ENCODE measurements around the gene CCDC15.

Gene CCDC15

GRCh38 chr11:124983674-124984511 is 29.9 kb downstream of the CCDC15 start:
- TF ChIP-seq CTCF (IDR thresholded peaks at IDR 0.05; ENCODE audit: low read length), result no peak
- no peak for TF ChIP-seq EZH2phosphoT487 (IDR thresholded peaks at IDR 0.05; ENCODE audit: low read length)
- TF ChIP-seq EZH2 (optimal IDR thresholded peaks at IDR 0.05; ENCODE audit: low read depth, low read length), result no peak
- Histone ChIP-seq H4K20me1 (ENCODE audit: insufficient read depth, low read length) (no peaks in the 10 kb centered on the region), H3K4me1 (ENCODE audit: low read length) (no peaks in the 10 kb centered on the region), H3K9ac (ENCODE audit: low read length) (no peak overlapping the region), H3K27me3 (replicated peaks; ENCODE audit: insufficient read depth, low read length) (no peaks in the 10 kb centered on the region), H3K9me2 (replicated peaks; ENCODE audit: insufficient read depth, low read length) (no peaks in the 10 kb centered on the region), H3K4me3 (ENCODE audit: low read length) (no peak overlapping the region), H3K27ac (ENCODE audit: low read length) (no peak overlapping the region), H3K79me2 (ENCODE audit: low read length) (no peaks in the 10 kb centered on the region), H3K4me2 (ENCODE audit: low read depth, low read length) (no peak overlapping the region), H3K9me3 (replicated peaks; ENCODE audit: insufficient read depth, low read length) (no peaks in the 10 kb centered on the region), H2AFZ (ENCODE audit: low read length) (no peak overlapping the region), H3F3A (ENCODE audit: insufficient read depth, low read length) (no peaks in the 10 kb centered on the region), H3K36me3 (replicated peaks; ENCODE audit: insufficient read depth, low read length) (no peaks in the 10 kb centered on the region)
- DNase-seq, result no peak

GRCh38 chr11:124984512-124984854 is 30.5 kb downstream of the CCDC15 start:
- Histone ChIP-seq H3K9me3 (replicated peaks; ENCODE audit: insufficient read depth, low read length) (no peaks in the 10 kb centered on the region), H3K27ac (ENCODE audit: low read length) (no peak overlapping the region), H3K79me2 (ENCODE audit: low read length) (no peaks in the 10 kb centered on the region), H3K27me3 (replicated peaks; ENCODE audit: insufficient read depth, low read length) (no peaks in the 10 kb centered on the region), H3K36me3 (replicated peaks; ENCODE audit: insufficient read depth, low read length) (no peaks in the 10 kb centered on the region), H3K9me2 (replicated peaks; ENCODE audit: insufficient read depth, low read length) (no peaks in the 10 kb centered on the region), H3K9ac (ENCODE audit: low read length) (no peak overlapping the region), H3K4me2 (ENCODE audit: low read depth, low read length) (no peak overlapping the region), H2AFZ (ENCODE audit: low read length) (no peak overlapping the region), H3K4me1 (ENCODE audit: low read length) (no peaks in the 10 kb centered on the region), H3K4me3 (ENCODE audit: low read length) (no peak overlapping the region), H3F3A (ENCODE audit: insufficient read depth, low read length) (no peaks in the 10 kb centered on the region), H4K20me1 (ENCODE audit: insufficient read depth, low read length) (no peaks in the 10 kb centered on the region)
- TF ChIP-seq EZH2 (optimal IDR thresholded peaks at IDR 0.05; ENCODE audit: low read depth, low read length), result no peak
- no peak for TF ChIP-seq EZH2phosphoT487 (IDR thresholded peaks at IDR 0.05; ENCODE audit: low read length)
- no peak for TF ChIP-seq CTCF (IDR thresholded peaks at IDR 0.05; ENCODE audit: low read length)
- DNase-seq, result no peak

GRCh38 chr11:124987096-124987495 is 33.1 kb downstream of the CCDC15 start:
- TF ChIP-seq EZH2phosphoT487 (IDR thresholded peaks at IDR 0.05; ENCODE audit: low read length) (no peak), CTCF (IDR thresholded peaks at IDR 0.05; ENCODE audit: low read length) (no peak), EZH2 (optimal IDR thresholded peaks at IDR 0.05; ENCODE audit: low read depth, low read length) (no peak)
- no peak for DNase-seq
- H4K20me1 ChIP-seq (ENCODE audit: insufficient read depth, low read length), result no peaks in the 10 kb centered on the region

More at GRCh38 chr11:124987096-124987495, 33.1 kb downstream of the CCDC15 start:
- Histone ChIP-seq H3K36me3 (replicated peaks; ENCODE audit: insufficient read depth, low read length) (no peaks in the 10 kb centered on the region), H3K27ac (ENCODE audit: low read length) (no peak overlapping the region), H3K4me1 (ENCODE audit: low read length) (no peaks in the 10 kb centered on the region), H3K9me2 (replicated peaks; ENCODE audit: insufficient read depth, low read length) (no peaks in the 10 kb centered on the region), H3K4me3 (ENCODE audit: low read length) (no peak overlapping the region), H3K79me2 (ENCODE audit: low read length) (no peaks in the 10 kb centered on the region), H3K9me3 (replicated peaks; ENCODE audit: insufficient read depth, low read length) (no peaks in the 10 kb centered on the region), H3K27me3 (replicated peaks; ENCODE audit: insufficient read depth, low read length) (no peaks in the 10 kb centered on the region), H3K9ac (ENCODE audit: low read length) (no peak overlapping the region), H2AFZ (ENCODE audit: low read length) (no peak overlapping the region), H3F3A (ENCODE audit: insufficient read depth, low read length) (no peaks in the 10 kb centered on the region), H3K4me2 (ENCODE audit: low read depth, low read length) (no peak overlapping the region)
